Endodermal cell (in vitro differentiated cells): ENCODE measurements around the gene PTPRN2. TPM values are rescaled to one million over a fixed set of nuclear protein-coding genes. Genes with fewer than 3 reads are reported as not detected.

Experiments
- DNase-seq: peaks from one replicate; pipeline ENCODE4 v3.0.0-alpha.2; 2017
- H3K27ac ChIP-seq: 2 replicates; pipeline ENCODE4 v1.5.1; 2013; ENCODE audit warnings: mild to moderate bottlenecking, low read depth, low read length, moderate library complexity
- H3K27me3 ChIP-seq: 2 replicates; pipeline ENCODE4 v1.6.1; 2013; ENCODE audit warnings: mild to moderate bottlenecking, low read length, moderate library complexity; ENCODE audit not compliant: insufficient read depth, control insufficient read depth, poor library complexity, severe bottlenecking
- H3K36me3 ChIP-seq: 2 replicates; pipeline ENCODE4 v1.7.0; 2013; ENCODE audit warnings: mild to moderate bottlenecking, low read length, moderate library complexity; ENCODE audit not compliant: control insufficient read depth, insufficient read depth
- H3K4me1 ChIP-seq: one replicate; pipeline ENCODE4 v1.7.0; 2013; ENCODE audit warnings: low read length; ENCODE audit not compliant: control insufficient read depth, insufficient read depth
- H3K4me3 ChIP-seq: 2 replicates; pipeline ENCODE4 v1.5.1; 2013; ENCODE audit warnings: mild to moderate bottlenecking, low read length, moderate library complexity
- H3K9ac ChIP-seq: 2 replicates; pipeline ENCODE4 v1.6.1; 2013; ENCODE audit warnings: mild to moderate bottlenecking, low read length, moderate library complexity; ENCODE audit not compliant: poor library complexity, severe bottlenecking; ENCODE audit errors: extremely low read depth
- H3K9me3 ChIP-seq: 2 replicates; pipeline ENCODE4 v1.6.1; 2013; ENCODE audit warnings: mild to moderate bottlenecking, low read length, moderate library complexity; ENCODE audit not compliant: control insufficient read depth
- H3K27ac Mint-ChIP-seq: 2 replicates; pipeline ENCODE4 v1.8.0; 2020; ENCODE audit warnings: mixed read lengths
- H3K27me3 Mint-ChIP-seq: 2 replicates; pipeline ENCODE4 v1.8.0; 2021; ENCODE audit warnings: mild to moderate bottlenecking, mixed read lengths; ENCODE audit not compliant: insufficient read depth
- H3K36me3 Mint-ChIP-seq: 2 replicates; pipeline ENCODE4 v1.8.0; 2020; ENCODE audit warnings: low read depth, mixed read lengths
- H3K4me1 Mint-ChIP-seq: 2 replicates; pipeline ENCODE4 v1.8.0; 2020; ENCODE audit warnings: mixed read lengths
- H3K4me3 Mint-ChIP-seq: 2 replicates; pipeline ENCODE4 v1.8.0; 2020; ENCODE audit warnings: mild to moderate bottlenecking, moderate library complexity, mixed read lengths
- H3K9me3 Mint-ChIP-seq: 2 replicates; pipeline ENCODE4 v1.8.0; 2020; ENCODE audit warnings: mild to moderate bottlenecking, mixed read lengths
- WGBS, 2 experiments: methylation state at CpG; one replicate each; pipeline versions ENCODE4 v1.1.5 to v1.1.7; 2013; ENCODE audit warnings: missing lambda C conversion rate in 2 of 2, mixed read lengths in 1 of 2; ENCODE audit not compliant: insufficient coverage in 1 of 2, insufficient read length in 1 of 2; 5-methylcytosine and 5-hydroxymethylcytosine counted together
- total RNA-seq, 2 donors: library from RNA; stranded (reverse); fragmentation: NEBNext Ultra II Directional in 1 of 2; extraction: Animal tissue kit (Norgen Biotek cat#: 25700) in 1 of 2; gene quantifications; 2 replicates in 1 of 2; 3 replicates in 1 of 2; pipeline ENCODE4 v1.2.1, GENCODE V29; 2021
- TF ChIP-seq, protein P1 (sequence below): fragments of 200-600 bp; sonication (generic); conservative IDR thresholded peaks from 2 replicates; pipeline ENCODE4 v1.5.0; 2021; ENCODE audit warnings: antibody characterized with exemption, mild to moderate bottlenecking

PTPRN2 gene
- total RNA-seq, 2 donors from 2014 or later: 0.69 to 1.2 TPM

DNA sequence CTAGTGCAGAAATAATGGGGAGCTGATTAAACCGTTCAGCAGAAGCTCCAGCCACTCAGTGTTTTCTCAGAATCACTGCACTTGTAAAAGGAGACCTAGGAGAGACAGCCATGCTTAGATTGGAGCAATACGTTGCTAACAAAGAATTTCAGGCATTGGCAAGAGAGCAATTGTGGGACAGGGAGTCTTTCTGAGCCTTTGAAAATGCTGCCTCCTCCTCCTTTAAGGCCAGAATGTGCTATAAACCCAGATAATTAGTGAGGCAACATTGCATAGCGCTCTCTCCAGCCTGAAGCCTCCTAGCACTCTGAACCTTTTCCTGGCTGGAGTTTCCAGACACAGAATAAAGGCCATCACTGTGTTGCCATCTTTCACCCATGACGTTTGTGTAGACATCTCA lies 18.5 kb upstream of the PTPRN2 start:
- H3K27me3 Mint-ChIP-seq: no peaks in the 10 kb centered on the region
- no peaks in the 10 kb centered on the region for H3K4me1 Mint-ChIP-seq
- no peak overlapping the region for H3K27ac Mint-ChIP-seq

DNA sequence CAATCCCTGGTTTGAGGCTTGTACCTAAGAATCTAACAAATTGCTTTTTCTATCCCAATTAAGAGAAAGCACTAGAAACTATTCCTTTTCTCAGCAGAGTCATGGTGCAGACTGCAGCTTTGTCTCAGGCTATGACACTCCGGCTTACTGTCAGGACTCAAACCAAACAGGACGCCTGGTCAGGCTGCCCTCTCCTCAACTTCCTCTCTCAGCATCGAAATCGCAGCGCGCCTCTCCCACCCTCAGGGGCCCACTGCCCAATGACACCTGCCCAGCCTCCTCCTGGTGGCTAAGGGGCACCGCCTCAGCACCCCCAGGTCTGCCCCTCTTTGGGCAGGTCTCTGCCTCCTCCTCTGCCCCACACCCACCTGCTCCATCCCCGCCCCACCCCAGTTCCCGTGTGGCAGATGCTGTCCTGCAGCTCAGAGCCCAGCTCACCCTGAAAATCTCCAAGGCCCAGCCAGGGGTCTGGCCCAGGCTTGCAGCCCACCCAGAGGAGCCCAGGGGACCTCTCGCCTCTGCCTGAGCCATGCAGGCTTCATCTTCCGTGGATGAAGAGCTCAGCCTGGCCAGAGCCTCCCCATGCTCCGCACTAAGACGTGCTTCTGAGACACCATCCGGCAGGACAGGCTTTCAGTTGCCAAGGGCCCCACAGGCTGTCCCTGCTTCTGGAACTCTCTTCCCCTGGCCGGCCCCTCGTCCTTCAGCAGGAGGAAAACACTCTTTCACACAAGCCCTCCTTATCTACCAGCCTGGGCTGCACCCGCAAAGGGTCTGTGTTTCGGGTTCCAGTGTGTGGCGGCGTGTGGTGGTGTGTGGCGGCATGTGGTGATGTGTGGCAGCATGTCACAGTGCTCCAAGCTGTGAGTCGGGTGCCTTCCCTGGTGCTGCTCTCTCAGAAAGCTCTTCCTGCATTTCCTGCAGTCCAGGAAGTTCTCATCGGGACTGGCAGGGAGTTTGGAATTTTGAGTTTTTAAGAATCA lies 16.4 kb upstream of the PTPRN2 start:
- peaks cover 12% of the 10 kb centered on the region for H3K36me3 Mint-ChIP-seq
- H3K4me3 ChIP-seq: no peak overlapping the region
- no peak overlapping the region for H3K9ac ChIP-seq
- no peak overlapping the region for H3K4me3 Mint-ChIP-seq
- TF ChIP-seq, protein P1, sequence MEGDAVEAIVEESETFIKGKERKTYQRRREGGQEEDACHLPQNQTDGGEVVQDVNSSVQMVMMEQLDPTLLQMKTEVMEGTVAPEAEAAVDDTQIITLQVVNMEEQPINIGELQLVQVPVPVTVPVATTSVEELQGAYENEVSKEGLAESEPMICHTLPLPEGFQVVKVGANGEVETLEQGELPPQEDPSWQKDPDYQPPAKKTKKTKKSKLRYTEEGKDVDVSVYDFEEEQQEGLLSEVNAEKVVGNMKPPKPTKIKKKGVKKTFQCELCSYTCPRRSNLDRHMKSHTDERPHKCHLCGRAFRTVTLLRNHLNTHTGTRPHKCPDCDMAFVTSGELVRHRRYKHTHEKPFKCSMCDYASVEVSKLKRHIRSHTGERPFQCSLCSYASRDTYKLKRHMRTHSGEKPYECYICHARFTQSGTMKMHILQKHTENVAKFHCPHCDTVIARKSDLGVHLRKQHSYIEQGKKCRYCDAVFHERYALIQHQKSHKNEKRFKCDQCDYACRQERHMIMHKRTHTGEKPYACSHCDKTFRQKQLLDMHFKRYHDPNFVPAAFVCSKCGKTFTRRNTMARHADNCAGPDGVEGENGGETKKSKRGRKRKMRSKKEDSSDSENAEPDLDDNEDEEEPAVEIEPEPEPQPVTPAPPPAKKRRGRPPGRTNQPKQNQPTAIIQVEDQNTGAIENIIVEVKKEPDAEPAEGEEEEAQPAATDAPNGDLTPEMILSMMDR: no peak
- H3K4me1 ChIP-seq: no peaks in the 10 kb centered on the region
- no peak overlapping the region for H3K27ac ChIP-seq
- no peaks in the 10 kb centered on the region for H3K9me3 ChIP-seq
- H3K27ac Mint-ChIP-seq: no peak overlapping the region
- no peaks in the 10 kb centered on the region for H3K9me3 Mint-ChIP-seq
- no peaks in the 10 kb centered on the region for H3K27me3 ChIP-seq
- DNase-seq: no peak
- H3K27me3 Mint-ChIP-seq: no peaks in the 10 kb centered on the region
- WGBS, 2 experiments: 93 to 95% methylated on average over 10 to 23 of the region's 23 CpGs
- peaks cover 5% of the 10 kb centered on the region for H3K36me3 ChIP-seq
- H3K4me1 Mint-ChIP-seq: no peaks in the 10 kb centered on the region

More for the DNA sequence above, 18.5 kb upstream of the PTPRN2 start:
- DNase-seq: no peak
- Histone ChIP-seq H3K4me3 (no peak overlapping the region), H3K9me3 (no peaks in the 10 kb centered on the region), H3K9ac (no peak overlapping the region), H3K36me3 (peaks cover 5% of the 10 kb centered on the region), H3K27ac (no peak overlapping the region), H3K4me1 (no peaks in the 10 kb centered on the region), H3K27me3 (no peaks in the 10 kb centered on the region)
- H3K9me3 Mint-ChIP-seq: no peaks in the 10 kb centered on the region
- WGBS, 2 experiments: 92 to 100% methylated on average over 4 of the region's 4 CpGs
- TF ChIP-seq, protein P1: no peak
- no peak overlapping the region for H3K4me3 Mint-ChIP-seq
- H3K36me3 Mint-ChIP-seq: peaks cover 15% of the 10 kb centered on the region

DNA sequence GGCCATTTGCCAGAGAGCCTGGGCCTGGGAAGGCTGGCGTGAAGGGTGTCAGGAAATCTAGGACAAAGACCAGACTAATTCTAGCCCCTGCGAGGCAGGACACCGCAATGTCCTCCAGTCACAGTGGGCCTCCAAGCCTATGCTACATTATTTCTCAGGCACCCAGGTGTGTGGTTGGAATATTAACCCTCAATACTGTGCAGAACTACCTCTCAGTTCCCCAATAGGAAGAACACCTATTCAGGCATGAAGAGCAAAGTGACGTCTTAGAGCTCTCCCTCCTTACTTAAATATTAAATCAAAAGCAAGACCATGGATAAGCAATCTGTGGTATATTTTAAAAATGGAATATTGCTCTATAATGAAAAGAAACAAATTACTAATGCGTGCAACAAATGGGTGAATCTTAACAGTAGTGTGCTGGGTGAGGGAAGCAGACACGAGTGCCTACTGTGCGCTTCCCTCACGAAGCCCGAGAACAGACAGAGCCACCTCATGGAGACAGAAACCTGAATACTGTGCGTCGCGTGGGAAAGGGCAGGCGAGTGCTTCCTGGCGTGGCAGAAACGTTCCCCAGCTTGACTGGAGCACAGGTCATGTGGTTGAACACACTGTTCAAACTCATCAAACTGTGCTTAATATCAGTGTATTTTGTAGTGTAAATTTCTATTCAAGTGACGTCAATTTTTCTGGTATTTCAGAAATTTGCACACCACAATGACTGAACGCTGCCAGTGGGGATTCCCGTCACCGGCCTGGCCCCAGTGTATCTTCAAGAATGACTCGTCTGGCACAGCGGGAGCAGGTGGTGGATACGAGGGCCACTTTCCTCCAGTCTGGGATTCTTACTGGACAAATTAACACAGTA lies 15.5 kb upstream of the PTPRN2 start:
- no peak overlapping the region for H3K27ac Mint-ChIP-seq

More for the DNA sequence above, 15.5 kb upstream of the PTPRN2 start:
- 89 to 96% methylated on average over 15 to 22 of the region's 22 CpGs for WGBS, 2 experiments
- Histone ChIP-seq H3K27me3 (no peaks in the 10 kb centered on the region), H3K4me1 (no peaks in the 10 kb centered on the region), H3K9ac (no peak overlapping the region), H3K9me3 (no peaks in the 10 kb centered on the region), H3K4me3 (no peak overlapping the region), H3K27ac (no peak overlapping the region), H3K36me3 (peaks cover 5% of the 10 kb centered on the region)
- Mint-ChIP-seq H3K4me1 (no peaks in the 10 kb centered on the region), H3K4me3 (no peak overlapping the region), H3K9me3 (no peaks in the 10 kb centered on the region), H3K36me3 (peaks cover 12% of the 10 kb centered on the region), H3K27me3 (no peaks in the 10 kb centered on the region)
- TF ChIP-seq, protein P1: no peak
- DNase-seq: no peak
